CD1c-positive myeloid dendritic cell (primary cell): ENCODE measurements around the gene SLC29A2.
A peak's percentile ranks its signal among the peaks of the same experiment; 100 is the strongest.
"Not testable (repeated sequence)": the region's sequence is repeated elsewhere in the genome, so short reads cannot be mapped to it uniquely, and the experiment has no call there.

Source experiments
- DNase-seq: peaks from one replicate; pipeline ENCODE4 v3.0.0-alpha.2; 2016; ENCODE audit errors: extremely low spot score

SLC29A2 gene

DNA sequence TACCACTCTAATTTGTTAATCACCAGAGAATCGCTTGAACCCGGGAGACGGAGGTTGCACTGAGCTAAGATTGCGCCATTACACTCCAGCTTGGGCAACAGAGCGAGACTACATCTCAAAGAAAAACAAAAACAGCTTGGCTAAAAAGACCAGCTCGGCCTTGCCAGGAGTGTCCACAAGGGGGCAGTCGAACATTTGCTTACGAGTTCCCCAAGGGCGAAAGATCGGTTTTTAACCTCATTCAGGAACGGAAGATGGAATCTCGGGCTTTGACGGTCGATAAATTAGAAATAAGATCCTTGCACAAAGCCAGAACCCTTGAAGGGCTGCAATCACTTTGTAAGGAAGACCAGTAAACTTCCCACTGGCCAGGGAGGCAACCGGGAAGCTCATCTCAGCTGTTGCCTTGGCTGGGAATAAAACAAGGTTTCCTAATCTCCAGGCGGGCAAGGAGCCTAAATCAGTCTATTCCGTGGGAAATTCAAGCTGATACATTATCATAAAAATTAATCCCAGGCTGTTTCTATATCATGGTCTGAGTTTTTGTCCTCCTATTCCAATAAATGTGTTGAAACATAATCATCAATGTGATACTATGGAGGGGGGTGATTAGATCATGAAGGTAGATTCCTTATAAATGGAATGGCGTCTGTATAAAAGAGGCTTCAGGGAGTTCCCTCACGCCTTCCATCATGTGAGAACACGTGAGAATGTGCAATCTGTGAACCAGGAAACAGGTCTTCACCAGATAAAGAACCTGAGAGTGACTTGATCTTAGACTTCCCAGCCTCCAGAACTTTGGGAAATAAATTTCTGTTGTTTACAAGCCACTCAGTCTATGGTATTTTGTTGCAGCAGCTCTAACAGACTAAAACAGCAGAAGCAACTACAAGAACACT is 14.9 kb upstream of the SLC29A2 start:
- peak; percentile 89 for DNase-seq

DNA sequence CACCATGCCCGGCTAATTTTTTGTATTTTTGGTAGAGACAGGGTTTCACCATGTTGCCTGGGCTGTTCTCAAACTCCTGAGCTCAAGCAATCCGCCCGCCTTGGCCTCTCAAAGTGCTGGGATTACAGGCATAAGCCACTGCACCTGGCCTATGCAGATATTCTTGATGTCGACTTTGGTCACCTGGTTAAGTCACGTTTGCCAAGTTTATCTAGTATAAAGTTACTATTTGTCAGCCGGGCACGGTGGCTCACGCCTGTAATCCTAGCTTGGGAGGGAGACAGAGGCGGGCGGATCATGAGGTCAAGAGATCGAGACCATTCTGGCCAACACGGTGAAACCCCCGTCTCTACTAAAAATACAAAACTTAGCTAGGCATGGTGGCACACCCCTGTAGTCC is 12.8 kb upstream of the SLC29A2 start:
- not testable (repeated sequence) for DNase-seq

GRCh38 chr11:66380264-66380663 is 8.7 kb upstream of the SLC29A2 start:
- DNase-seq = not testable (repeated sequence)

DNA sequence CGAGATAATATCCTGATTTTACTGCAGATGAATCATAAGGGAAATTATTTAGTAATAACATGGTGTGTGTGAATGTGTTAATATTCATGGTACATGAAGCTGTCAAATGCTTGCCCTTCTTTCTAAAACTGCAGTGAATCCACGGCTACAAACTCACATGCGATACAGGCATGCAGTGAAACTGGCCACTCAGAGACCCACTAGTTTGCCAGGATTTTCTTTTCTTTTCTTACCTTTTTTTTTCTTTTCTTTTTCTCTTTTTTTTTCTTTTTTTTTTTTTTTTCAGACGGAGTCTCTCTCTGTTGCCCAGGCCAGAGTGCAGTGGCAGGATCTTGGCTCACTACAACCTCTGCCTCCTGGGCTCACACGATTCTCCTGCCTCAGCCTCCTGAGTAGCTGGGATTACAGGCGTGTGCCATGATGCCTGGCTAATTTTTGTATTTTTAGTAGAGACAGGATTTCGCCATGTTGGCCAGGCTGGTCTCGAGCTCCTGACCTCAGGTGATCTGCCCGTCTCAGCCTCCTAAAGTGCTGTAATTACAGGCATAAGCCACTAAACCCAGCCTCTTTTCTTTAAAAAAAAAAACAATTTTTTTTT is 2.2 kb upstream of the SLC29A2 start:
- DNase-seq = not testable (repeated sequence)

DNA sequence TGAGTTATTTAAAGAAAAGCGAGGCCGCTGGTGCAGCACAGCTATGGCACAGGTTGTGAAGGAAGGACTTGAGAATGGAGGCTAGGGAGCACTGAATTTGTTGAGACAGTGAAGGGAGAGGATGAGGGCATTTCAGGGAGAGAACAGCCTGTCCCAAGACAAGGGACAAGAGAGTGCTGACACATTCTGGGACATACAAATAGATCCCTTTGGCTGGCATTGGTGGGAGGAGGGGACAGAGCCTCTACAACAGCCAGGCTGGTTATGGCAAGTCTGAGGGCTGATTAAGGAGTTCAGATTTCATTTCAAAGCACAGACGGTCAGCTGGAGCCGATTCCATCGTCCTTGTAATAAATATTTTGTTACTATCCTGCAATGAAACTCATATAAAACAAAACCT is 1.7 kb upstream of the SLC29A2 start:
- no peak for DNase-seq

- DNase-seq = no peak
Measured at GRCh38 chr11:66369073-66369894, 2.3 kb downstream of the SLC29A2 start.

DNA sequence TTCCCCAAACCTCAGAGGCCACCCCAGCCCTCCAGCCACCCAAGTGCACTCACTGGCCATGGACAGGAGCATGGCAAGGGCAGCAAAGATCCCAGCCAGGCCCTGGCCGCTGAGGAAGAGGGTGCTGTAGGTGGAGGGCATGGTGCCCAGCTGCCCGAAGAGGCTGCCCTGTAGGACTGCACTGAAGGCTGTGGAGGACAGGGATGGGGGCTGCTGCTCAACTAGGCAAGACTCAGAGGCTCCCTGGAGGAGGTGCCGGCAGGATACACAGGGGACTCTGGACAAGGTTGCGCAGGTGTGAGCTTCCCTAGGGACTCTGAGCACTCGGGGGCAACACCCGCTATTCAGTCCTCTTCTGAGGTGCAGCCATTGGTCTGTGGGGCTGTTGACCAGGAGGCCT is 3.1 kb downstream of the SLC29A2 start:
- DNase-seq = no peak

DNA sequence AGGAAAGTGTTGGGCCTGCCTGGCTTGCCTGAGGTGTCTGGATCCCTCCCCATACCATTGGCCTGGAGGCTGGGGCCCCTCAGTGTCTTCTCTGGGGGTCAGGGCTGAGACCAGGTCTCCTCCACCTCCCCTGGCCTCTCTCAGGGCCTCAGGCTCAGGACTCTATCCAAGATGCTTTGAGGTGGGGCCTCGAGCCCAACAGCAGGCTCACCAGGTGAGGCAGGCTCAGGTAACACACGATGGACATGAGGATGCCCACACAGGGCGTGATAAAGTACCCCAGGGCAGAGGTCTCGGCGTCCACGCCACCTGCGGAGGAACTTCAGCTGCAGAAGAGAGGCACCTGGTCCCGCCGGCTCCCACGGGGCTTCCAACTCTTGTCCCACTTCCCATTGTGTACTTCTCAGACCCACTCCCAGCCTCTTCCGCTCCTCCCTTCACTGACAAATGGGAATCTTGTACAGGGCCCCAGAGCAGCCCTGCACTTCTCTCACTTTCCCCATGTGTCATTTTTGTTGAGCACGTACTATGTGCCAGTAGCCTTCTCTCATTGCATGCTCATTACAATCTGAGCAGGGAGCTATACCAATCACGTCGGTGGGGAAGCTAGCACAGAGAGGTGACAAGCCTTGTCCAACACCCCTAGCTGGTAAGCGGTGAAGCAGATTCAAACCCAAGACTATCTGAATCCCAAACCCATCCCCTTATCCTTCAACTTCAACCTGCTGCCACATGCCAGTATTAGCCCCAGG is 3.8 kb downstream of the SLC29A2 start:
- DNase-seq = no peak

GRCh38 chr11:66366844-66367477 is 4.6 kb downstream of the SLC29A2 start:
- DNase-seq = no peak

GRCh38 chr11:66365711-66366619 is 5.6 kb downstream of the SLC29A2 start:
- no peak for DNase-seq

DNA sequence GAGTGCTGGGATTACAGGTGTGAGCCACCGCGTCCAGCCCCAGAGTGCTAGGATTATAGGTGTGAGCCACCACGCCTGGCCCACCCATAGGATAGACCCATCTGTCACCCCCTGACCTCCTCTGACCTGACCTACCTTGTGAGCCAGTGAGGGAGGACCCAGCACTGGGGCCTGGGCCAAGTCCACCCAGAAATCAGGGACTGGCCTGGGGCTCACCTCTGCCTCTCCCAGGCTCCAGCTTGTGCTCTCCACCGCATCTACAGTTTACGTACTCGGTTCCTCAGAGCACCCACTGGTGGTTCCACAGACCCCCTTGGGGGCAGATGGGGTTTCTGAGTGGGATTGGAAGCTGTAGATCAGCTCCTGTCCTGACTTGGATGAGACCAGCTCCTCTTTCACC is 6.4 kb downstream of the SLC29A2 start:
- DNase-seq = no peak

GRCh38 chr11:66363805-66364535 is 7.6 kb downstream of the SLC29A2 start:
- peak; percentile 70 for DNase-seq

DNA sequence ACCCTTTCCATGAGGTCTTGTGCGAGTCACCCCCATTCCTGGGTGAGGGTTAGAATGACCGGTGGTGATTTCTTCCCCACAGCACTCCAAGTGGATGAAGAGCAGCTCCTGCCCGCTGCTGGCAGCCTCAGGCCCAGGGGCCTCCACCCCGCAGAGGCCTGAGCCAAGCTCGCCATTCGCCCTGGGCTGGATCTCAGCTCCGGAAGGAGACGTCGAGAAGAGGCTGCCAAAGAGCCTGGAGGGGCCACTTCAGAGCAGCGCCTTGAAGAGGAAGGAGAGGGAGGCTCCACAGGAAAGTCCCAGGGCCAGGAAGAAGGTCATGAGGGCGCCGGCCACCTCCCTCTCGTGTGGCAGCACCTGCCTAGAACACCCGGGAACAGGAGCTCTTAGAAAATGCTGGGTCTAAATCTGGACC is 8.4 kb downstream of the SLC29A2 start:
- no peak for DNase-seq

- no peak for DNase-seq
Measured at GRCh38 chr11:66362481-66363147, 8.9 kb downstream of the SLC29A2 start.

DNA sequence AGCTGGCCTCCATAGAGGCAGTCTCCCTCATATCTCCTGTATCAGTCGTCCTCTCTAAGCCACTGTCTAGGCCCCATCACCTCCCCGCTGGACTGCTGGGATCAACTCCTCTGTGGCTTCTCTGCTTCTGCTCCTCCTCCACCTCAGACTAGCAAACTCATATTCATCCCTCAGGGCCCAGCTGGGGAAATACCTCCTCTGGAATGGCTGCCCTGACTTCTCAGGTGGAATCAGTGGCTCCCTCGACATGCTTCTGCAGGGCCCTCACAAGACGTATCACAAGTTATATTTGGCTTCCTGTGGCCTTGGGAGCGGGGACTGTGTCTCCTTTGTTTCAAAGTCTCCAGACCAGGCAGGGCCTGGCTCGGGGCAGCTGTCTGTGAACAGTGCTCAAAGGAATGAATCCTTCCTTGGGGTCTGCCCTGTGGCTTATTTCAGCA is 10.0 kb downstream of the SLC29A2 start:
- no peak for DNase-seq

- no peak for DNase-seq
Measured at GRCh38 chr11:66360406-66361073, 11.0 kb downstream of the SLC29A2 start.

DNA sequence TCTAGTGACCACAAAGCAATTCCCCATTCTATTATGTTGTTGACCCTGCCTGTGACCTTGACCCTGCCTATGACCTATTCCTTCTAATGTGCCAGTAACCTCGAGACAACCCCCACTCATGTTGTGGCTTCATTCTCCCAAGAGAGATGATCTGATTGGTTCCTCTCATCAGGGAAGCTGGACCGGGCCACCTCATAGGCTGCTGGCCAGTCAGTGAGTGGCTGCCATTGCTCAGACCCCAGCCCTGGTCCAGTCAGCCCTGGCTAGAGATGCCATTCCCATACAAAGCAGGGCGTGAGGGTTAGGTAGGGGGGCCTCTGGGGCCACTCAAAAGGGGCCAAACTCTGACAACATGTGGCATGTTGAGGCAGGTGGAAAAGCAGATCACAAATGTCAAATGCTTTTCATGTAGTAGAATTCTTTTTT is 11.9 kb downstream of the SLC29A2 start:
- no peak for DNase-seq

GRCh38 chr11:66350560-66351235 is 20.9 kb downstream of the SLC29A2 start:
- not testable (repeated sequence) for DNase-seq
